GM13977 (cell line): ENCODE results near the gene GRPR.

Source experiments
- DNase-seq: peaks from one replicate; pipeline ENCODE4 v3.0.0; 2012; ENCODE audit warnings: low spot score
- CTCF ChIP-seq: IDR thresholded peaks from 2 replicates; pipeline ENCODE4 v1.5.1; 2012; ENCODE audit warnings: mild to moderate bottlenecking, control low read depth; ENCODE audit not compliant: insufficient read depth; ENCODE audit errors: extremely low read depth, missing control alignments
- in situ Hi-C: fragments of 300-500 bp; cut with MboI; formaldehyde crosslinking; loops from one replicate; pipeline ENCODE4 v1.12.0; 2022; ENCODE audit warnings: low sequenced_read_pairs, low pct_unique_long_range_greater_than_20kb, mixed read lengths, inconsistent platforms; ENCODE audit not compliant: unreplicated experiment

Gene GRPR

GRCh38 chrX:16134936-16135335 lies 11.6 kb downstream of the GRPR start:
- TF ChIP-seq CTCF, result no peak
- in situ Hi-C loops, result loop anchor here (25.0 kb wide), 1 partner anchor 302 kb away; no protein-coding TSS in a partner anchor
- DNase-seq, result no peak

- no peak for DNase-seq
- in situ Hi-C loops, result loop anchor here (25.0 kb wide), 1 partner anchor 301 kb away; no protein-coding TSS in a partner anchor
- TF ChIP-seq CTCF, result no peak
These were observed 12.7 kb downstream of the GRPR start for GRCh38 chrX:16136080-16136479.

- no peak for TF ChIP-seq CTCF
- in situ Hi-C loops, result loop anchor here (25.0 kb wide), 1 partner anchor 300 kb away; no protein-coding TSS in a partner anchor
- no peak for DNase-seq
These were observed 14.2 kb downstream of the GRPR start for GRCh38 chrX:16137416-16138107.

- TF ChIP-seq CTCF, result peak; percentile 44
- in situ Hi-C loops, result loop anchor here (25.0 kb wide), 1 partner anchor 299 kb away; no protein-coding TSS in a partner anchor
- no peak for DNase-seq
These were observed 14.7 kb downstream of the GRPR start for GRCh38 chrX:16138108-16138427.

- in situ Hi-C loops, result loop anchor here (25.0 kb wide), 1 partner anchor 297 kb away; no protein-coding TSS in a partner anchor
- no peak for TF ChIP-seq CTCF
- no peak for DNase-seq
These were observed 17.1 kb downstream of the GRPR start for GRCh38 chrX:16140448-16140847.

- no peak for TF ChIP-seq CTCF
- in situ Hi-C loops, result loop anchor here (25.0 kb wide), 1 partner anchor 296 kb away; no protein-coding TSS in a partner anchor
- DNase-seq, result no peak
These were observed 17.6 kb downstream of the GRPR start for GRCh38 chrX:16140983-16141382.
